ENCODE data around the gene RNU6-9. TPM values are rescaled to one million over a fixed set of nuclear protein-coding genes. Genes with fewer than 3 reads are reported as not detected.
"Not testable (repeated sequence)": the region's sequence is repeated elsewhere in the genome, so short reads cannot be mapped to it uniquely, and the experiment has no call there.

Gene RNU6-9
- not detected for polyA plus RNA-seq

- DNase-seq, result peak; percentile 93 to 95 (median 95)
- Mint-ChIP-seq H3K4me3 (peak within 1 kb of the TSS; percentile 85 to 95 (median 94)), H3K4me1 (peaks cover 8 to 25% of the 10 kb centered on the region in 2 donors), H3K27me3 (ENCODE audit: low read depth in 3 of 3) (peaks cover 7 to 12% (median 11%) of the 10 kb centered on the region in 3 donors), H3K9me3 (no peaks in the 10 kb centered on the region), H3K27ac (peak within 1 kb of the TSS; percentile 97 to 100 (median 98)), H3K36me3 (peaks cover 0 to 3% (median 0%) of the 10 kb centered on the region in 3 donors)
Observed at GRCh38 chr19:892894-893689, at the start of gene RNU6-9, which contains the start of gene MED16. TSS of gene RNU6-9 (plus strand) at chr19:893484. TSS of gene MED16 (minus strand) at chr19:893187. CDS start at chr19:891131, 2,056 bp downstream.

GRCh38 chr19:843836-844545 is 49.3 kb upstream of the RNU6-9 start:
- no peak for DNase-seq
- Mint-ChIP-seq H3K9me3 (peaks cover 0 to 2% (median 0%) of the 10 kb centered on the region in 6 donors), H3K4me1 (peaks cover 0 to 2% of the 10 kb centered on the region in 2 donors), H3K36me3 (peaks cover 0 to 3% (median 0%) of the 10 kb centered on the region in 3 donors), H3K27me3 (ENCODE audit: low read depth in 3 of 3) (peaks cover 11 to 14% (median 13%) of the 10 kb centered on the region in 3 donors), H3K27ac (no peak overlapping the region), H3K4me3 (no peak overlapping the region)

GRCh38 chr19:844546-844971 is 48.7 kb upstream of the RNU6-9 start:
- Mint-ChIP-seq H3K27me3 (ENCODE audit: low read depth in 3 of 3) (peaks cover 13 to 15% (median 14%) of the 10 kb centered on the region in 3 donors), H3K27ac (no peak overlapping the region), H3K4me3 (no peak overlapping the region), H3K9me3 (peaks cover 0 to 2% (median 0%) of the 10 kb centered on the region in 6 donors), H3K36me3 (peaks cover 0 to 3% (median 0%) of the 10 kb centered on the region in 3 donors), H3K4me1 (peaks cover 0 to 2% of the 10 kb centered on the region in 2 donors)
- DNase-seq, result no peak

- H3K4me1 Mint-ChIP-seq, result peaks cover 0 to 2% of the 10 kb centered on the region in 2 donors
- no peak for DNase-seq
- H3K4me3 Mint-ChIP-seq, result no peak overlapping the region
- peaks cover 0 to 3% (median 0%) of the 10 kb centered on the region in 3 donors for H3K36me3 Mint-ChIP-seq
- peaks cover 11 to 16% (median 15%) of the 10 kb centered on the region in 3 donors for H3K27me3 Mint-ChIP-seq (ENCODE audit: low read depth in 3 of 3)
- H3K9me3 Mint-ChIP-seq, result peaks cover 0 to 2% (median 0%) of the 10 kb centered on the region in 6 donors
- H3K27ac Mint-ChIP-seq, result no peak overlapping the region
Observed at GRCh38 chr19:845707-846521, 47.4 kb upstream of the RNU6-9 start.

GRCh38 chr19:848386-848921 is 44.8 kb upstream of the RNU6-9 start:
- Mint-ChIP-seq H3K27ac (no peak overlapping the region), H3K36me3 (no peaks in the 10 kb centered on the region), H3K4me1 (peaks cover 0 to 2% of the 10 kb centered on the region in 2 donors), H3K27me3 (ENCODE audit: low read depth in 3 of 3) (peaks cover 4 to 16% (median 9%) of the 10 kb centered on the region in 3 donors), H3K9me3 (no peaks in the 10 kb centered on the region), H3K4me3 (no peak overlapping the region)
- no peak for DNase-seq

- not testable (repeated sequence) for H3K4me1 Mint-ChIP-seq, H3K9me3 Mint-ChIP-seq, H3K36me3 Mint-ChIP-seq, H3K27ac Mint-ChIP-seq, H3K4me3 Mint-ChIP-seq, DNase-seq
- H3K27me3 Mint-ChIP-seq (ENCODE audit: low read depth in 3 of 3), result peaks cover 4 to 16% (median 9%) of the 10 kb centered on the region in 3 donors
Observed at GRCh38 chr19:849195-849594, 44.1 kb upstream of the RNU6-9 start.

GRCh38 chr19:850221-850978 is 42.9 kb upstream of the RNU6-9 start:
- Mint-ChIP-seq H3K27me3 (ENCODE audit: low read depth in 3 of 3) (peaks cover 0 to 14% (median 6%) of the 10 kb centered on the region in 3 donors), H3K4me3 (no peak overlapping the region), H3K4me1 (no peaks in the 10 kb centered on the region), H3K27ac (no peak overlapping the region), H3K36me3 (no peaks in the 10 kb centered on the region), H3K9me3 (no peaks in the 10 kb centered on the region)
- no peak for DNase-seq

- Mint-ChIP-seq H3K27ac (no peak overlapping the region), H3K27me3 (ENCODE audit: low read depth in 3 of 3) (peaks cover 0 to 10% (median 4%) of the 10 kb centered on the region in 3 donors), H3K4me1 (no peaks in the 10 kb centered on the region), H3K36me3 (no peaks in the 10 kb centered on the region), H3K4me3 (no peak overlapping the region), H3K9me3 (no peaks in the 10 kb centered on the region)
- DNase-seq, result no peak
Observed at GRCh38 chr19:850979-851335, 42.3 kb upstream of the RNU6-9 start.

- no peaks in the 10 kb centered on the region for H3K4me1 Mint-ChIP-seq
- no peak within 1 kb of the TSS for H3K27ac Mint-ChIP-seq
- H3K36me3 Mint-ChIP-seq, result no peaks in the 10 kb centered on the region
- DNase-seq, result no peak
- H3K27me3 Mint-ChIP-seq (ENCODE audit: low read depth in 3 of 3), result peaks cover 2 to 6% (median 4%) of the 10 kb centered on the region in 3 donors
- no peak within 1 kb of the TSS for H3K4me3 Mint-ChIP-seq
- no peaks in the 10 kb centered on the region for H3K9me3 Mint-ChIP-seq
Observed at GRCh38 chr19:852136-853013, 40.9 kb upstream of the RNU6-9 start, which contains the start of gene ELANE. TSS of gene ELANE (plus strand) at chr19:852303. CDS start at chr19:852329, 26 bp downstream.

GRCh38 chr19:853014-853585 is 40.2 kb upstream of the RNU6-9 start:
- no peak for DNase-seq
- Mint-ChIP-seq H3K4me1 (no peaks in the 10 kb centered on the region), H3K9me3 (no peaks in the 10 kb centered on the region), H3K4me3 (no peak overlapping the region), H3K27ac (no peak overlapping the region), H3K27me3 (ENCODE audit: low read depth in 3 of 3) (peaks cover 2 to 6% (median 4%) of the 10 kb centered on the region in 3 donors), H3K36me3 (no peaks in the 10 kb centered on the region)

GRCh38 chr19:853614-854220 is 39.6 kb upstream of the RNU6-9 start:
- H3K4me1 Mint-ChIP-seq; H3K27me3 Mint-ChIP-seq (ENCODE audit: low read depth in 3 of 3); H3K36me3 Mint-ChIP-seq; DNase-seq; H3K4me3 Mint-ChIP-seq; H3K27ac Mint-ChIP-seq; H3K9me3 Mint-ChIP-seq: not testable (repeated sequence)

Data from immature natural killer cell (primary cell).